Stimulated activated CD8-positive, alpha-beta memory T cell treated with anti-CD3 and anti-CD28 coated beads, Interleukin-12 subunit alpha, Interleukin-12 subunit beta, amount 100 ng/mL, for 24 hours (primary cell): ENCODE results near the gene SLC1A4.
A peak's percentile ranks its signal among the peaks of the same experiment; 100 is the strongest.
"Not testable (repeated sequence)": the region's sequence is repeated elsewhere in the genome, so short reads cannot be mapped to it uniquely, and the experiment has no call there.

Source experiments
- DNase-seq: peaks from one replicate; pipeline ENCODE4 v3.0.0-alpha.2; 2020; ENCODE audit errors: extremely low read depth

Gene SLC1A4

DNA sequence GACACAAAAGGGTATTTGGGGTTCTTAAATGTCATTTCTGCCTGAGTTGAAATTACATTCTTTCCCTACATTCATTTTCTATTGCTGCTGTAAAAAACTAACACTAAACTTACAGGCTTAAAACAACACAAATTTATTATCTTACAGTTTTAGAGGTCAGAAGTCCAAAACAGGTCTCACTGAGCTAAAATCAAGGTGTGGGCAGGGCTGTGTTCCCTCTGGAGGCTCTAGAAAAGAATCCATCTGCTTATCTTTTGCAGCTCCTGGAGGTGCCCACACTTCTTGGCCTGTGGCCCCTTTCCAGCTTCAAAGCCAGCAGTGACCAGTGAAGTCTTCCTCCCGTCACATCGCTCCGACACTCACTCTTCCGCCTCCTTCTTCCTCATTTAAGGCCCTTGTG, 23.2 kb upstream of the SLC1A4 start:
- DNase-seq = no peak

DNA sequence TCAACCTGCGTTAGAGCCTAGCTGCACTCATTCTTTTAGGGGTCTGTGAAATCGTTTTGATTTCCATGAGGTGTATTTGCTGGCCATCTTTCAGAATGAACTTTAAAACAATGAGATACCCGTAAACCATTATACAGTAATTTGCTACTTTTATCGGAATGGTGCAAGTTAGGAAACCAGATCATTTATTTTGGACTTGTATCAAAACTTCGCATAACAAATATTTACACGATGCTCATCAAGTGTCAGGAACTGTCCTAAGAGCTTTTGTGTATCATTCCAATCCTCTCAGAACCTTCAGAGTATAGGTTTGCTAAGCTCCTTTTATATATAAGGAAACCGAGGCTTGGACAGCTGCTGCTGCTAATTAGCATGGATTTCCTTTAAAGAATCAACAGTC, 22.4 kb upstream of the SLC1A4 start:
- no peak for DNase-seq

DNA sequence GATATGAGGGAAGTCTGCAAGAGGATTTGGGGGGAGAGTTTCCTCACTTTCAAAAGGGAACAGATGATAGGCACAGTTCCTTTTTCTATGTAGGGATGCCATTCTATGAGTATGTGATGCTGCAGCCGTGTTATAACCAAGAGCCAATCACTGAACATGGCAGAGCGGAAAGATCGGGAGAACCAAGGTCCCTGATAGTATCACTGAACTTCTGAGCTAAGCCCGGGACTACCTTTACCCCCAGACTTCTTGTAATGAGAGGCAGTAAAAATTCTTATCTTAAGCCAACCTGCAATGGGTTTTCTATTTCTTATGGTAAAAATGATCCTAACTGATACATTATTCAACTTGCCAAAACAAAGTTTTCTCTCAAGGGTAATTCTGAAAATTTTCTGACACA, 21.6 kb upstream of the SLC1A4 start:
- no peak for DNase-seq

DNA sequence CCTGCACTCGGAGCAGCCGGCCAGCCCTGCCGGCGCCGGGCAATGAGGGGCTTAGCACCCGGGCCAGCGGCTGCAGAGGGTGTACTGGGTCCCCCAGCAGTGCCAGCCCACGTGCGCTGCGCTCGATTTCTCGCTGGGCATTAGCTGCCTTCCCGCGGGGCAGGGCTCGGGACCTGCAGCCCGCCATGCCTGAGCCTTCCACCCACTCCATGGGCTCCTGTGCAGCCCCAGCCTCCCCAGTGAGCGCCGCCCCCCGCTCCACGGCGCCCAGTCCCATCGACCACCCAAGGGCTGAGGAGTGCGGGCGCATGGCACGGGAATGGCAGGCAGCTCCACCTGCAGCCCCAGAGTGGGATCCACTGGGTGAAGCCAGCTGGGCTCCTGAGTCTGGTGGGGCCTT, 20.1 kb upstream of the SLC1A4 start:
- not testable (repeated sequence) for DNase-seq

DNA sequence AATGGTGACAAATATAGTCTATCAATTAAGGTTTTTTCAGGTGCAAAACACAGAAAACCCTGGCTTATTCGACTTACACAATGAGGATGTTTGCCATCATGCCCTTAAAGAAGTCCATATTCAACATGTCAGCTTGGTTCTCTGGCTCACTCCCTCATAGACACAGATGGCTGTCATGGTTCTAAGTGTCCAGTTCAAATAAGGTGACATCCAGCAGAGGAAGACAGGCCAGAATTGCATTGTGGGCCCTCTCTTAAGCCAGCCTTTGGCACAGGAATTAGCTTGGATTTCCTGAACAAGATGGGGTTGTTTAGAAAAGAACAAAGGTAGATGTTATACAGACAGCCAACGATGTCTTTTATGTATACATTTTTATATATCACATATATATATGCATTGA, 18.7 kb upstream of the SLC1A4 start:
- no peak for DNase-seq

DNA sequence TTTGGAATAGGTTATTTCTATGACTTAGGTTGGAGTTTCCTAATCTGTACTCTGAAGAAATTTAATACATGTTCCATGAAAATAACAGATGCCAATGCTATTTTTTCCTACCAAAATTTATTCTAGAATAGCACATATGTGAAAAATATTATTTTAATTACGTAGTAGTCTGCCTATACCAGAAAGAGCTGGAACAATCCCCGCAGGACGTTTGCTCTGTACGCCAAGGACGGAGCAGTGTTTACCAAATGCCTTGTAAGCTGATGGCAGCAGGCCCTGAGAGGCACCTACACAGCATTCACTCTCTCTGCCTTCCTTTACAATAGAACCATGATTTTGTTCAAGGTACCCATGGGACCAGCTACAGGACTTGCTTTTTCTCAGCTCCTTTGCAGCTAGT, 16.8 kb upstream of the SLC1A4 start:
- DNase-seq = no peak

DNA sequence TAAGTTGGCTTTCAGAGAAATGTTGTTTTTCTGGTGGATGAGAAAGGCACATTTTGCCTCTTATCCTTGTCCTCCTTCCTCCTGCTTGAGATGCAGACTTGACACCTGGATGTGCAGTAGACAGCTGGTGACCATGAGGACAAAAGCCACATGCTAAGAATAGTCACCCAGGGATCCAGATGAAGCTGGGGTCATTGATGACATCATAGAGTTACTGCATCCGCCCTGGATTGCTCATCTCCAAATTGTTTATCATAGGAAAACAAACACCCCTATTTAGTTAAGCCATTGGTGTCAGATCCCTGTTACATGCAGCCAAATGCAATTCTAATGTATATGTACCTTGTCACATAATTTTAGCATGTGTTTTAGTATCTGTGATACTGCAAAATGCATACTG, 16.3 kb upstream of the SLC1A4 start:
- no peak for DNase-seq

DNA sequence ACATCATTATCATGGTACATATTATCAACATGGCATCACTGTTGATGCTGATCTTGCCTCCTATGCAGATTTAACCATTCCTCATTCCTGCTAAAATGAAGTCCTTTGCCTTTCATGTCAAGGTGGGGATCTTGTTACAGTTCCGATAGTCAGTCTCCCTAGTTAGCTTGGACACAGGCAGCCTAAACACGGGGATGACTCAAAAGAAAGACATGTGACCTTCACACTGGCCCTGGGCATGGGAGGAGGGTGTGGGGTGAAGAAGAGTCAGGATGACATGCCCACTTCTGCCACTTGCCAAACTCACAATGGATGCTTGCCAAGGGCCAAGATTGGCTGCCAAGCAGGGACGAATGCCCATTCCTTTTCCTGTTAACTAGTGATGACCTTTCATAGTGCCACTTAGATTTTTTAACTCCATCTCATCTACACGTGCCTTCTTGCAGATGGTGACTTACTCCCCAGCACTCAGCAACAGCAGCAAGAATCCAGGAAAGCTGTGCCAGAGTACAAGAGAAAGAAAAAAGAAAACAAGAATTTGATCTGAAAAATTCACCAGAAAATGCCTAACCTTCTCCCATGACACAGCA, 13.9 kb upstream of the SLC1A4 start:
- no peak for DNase-seq

DNA sequence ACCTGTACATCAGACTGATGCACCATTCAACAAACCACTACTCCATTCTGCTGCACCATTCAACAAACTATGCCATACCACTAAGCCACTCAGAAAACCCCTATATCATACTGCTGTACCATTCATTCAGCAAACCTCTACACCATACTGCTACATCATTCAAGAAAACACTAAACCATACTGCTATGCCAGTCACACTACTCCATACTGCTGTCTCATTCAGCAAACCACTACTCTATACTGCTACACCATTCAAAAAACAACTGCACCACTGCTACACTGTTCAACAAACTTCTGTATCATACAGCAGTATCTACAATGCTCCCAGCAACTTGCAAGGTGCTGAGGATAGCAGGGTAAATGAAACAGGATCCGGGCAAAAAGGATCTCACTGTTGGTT, 12.9 kb upstream of the SLC1A4 start:
- DNase-seq = no peak

DNA sequence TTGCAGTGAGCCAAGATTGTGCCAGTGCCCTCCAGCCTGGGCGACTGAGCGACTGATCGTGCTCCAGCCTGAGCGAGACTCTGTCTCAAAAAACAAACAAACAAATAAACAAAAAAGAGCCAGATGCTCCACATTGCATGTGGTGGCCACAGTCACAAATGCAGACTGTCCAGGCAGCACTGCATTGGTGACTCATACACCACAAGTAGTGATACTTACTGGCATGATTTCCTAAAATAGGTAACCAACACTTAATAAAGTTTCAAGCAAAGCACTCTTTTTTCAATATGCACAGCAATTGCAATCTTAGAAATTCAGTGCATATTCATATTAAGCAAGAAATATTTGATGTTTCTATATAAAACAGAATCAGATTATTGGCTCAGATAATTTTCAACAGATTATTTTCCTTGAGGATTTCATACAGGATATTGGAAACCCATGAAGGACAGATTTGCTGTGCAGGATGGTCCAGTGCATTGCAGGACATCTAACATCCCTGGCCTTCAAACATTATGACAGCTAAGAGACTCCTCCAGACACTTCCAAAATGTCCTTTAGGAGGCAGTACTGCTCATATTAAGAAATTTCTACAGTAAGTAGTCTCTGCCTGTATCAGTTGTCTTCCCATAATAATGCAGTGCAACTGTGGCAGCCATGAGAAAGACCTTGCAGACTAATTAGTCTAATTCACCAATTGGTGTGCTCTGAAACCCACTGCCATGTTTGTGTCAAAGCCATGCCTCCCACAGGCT, 10.5 kb upstream of the SLC1A4 start:
- DNase-seq = no peak

DNA sequence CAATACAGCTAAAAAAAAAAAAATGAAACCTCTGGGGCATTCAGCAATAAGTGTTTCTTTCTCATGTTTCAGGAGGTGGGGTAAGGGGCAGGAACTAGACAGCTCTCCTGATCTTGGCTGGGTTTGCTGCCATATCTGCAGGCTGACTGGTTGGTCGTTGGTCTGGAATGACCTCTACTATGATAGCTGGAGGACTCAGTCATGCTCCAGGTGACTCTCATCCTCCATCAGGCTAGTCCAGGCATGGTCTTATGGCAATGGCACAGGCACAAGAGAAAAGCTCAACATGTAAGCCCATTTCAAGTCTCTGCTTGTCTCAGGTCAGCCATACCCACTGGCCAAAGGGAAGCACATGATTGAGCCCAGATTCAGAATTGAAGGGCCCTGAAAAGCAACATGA, 9.5 kb upstream of the SLC1A4 start:
- no peak for DNase-seq

DNA sequence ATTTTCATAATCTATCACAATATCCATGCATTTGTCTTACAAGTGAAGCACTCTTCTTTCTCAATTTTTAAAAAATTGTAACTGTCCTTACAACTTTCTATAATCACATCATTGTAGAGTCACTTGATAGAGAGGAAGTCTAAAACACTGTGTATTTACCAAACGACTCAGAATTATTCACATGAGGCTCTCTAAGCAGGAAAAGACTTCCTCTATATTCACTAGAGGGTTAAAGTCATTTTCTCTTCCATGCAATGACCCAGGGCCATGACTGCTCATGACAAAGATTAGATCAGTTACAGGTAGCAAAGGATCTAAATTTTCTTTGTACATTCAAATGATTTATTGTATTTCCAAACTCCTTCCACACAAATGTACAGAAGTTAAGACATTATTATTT, 9.0 kb upstream of the SLC1A4 start:
- DNase-seq = no peak

DNA sequence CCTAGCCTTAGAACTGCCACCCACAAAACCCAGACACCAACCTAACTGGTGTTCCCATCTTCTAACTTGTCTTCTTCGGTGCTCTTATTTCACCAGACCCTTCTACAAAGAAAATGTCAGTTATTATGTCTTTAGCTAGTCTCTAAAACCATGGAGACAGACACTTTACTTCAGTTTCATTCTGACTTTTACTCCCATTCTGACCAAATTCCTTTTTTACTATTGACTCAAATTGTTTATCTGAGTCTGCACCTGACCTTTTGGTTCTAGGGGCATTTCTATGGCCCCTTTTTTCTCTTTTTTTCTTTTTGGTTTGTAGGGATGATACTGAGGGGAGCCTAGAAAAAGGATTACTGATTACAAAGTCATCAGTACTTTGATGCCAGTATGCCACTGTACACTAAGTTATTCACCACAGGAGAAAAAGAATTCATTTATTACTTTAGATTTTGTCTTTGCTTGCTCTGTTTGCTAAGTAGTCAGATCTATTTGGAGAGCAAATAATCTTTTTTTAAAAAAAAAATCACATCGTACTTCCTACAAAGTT, 6.8 kb upstream of the SLC1A4 start:
- no peak for DNase-seq

DNA sequence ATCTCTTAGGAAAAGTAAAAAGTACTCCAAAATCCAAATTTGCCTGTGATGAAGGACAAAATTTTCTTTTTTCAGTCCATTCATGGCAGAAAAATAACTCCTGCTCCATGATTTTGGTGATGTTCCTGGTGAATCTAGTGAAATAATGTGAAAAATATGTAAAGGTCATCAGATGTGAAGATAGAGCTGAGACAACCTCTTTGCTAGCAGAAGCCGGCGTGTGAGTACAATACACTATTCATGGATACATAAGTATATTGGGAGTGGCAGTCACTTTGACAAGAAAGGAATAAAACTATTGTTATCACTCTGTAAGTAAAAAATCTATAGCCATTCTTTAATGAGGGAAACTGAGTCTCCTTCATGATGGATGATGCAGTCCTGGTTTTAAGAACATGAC, 6.3 kb upstream of the SLC1A4 start:
- DNase-seq = no peak

DNA sequence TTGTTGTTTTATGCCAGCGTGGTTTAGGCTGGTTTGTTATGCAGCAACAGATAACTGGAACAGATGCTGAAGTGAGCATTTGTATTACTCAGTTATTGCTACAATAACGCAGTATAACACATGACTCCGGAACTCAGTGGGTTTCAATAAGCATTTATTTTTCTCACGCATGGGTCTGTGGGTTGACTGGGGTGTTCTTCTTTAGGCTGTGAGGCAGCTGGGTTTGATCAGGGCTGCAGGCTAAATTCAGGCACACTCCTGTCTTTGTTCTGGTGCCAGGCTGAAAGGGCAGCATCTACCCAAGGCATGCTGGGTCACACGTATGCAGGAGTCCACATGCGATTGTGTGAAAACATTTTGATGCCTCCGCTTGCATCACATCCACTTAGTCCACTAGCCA, 3.8 kb upstream of the SLC1A4 start:
- no peak for DNase-seq

DNA sequence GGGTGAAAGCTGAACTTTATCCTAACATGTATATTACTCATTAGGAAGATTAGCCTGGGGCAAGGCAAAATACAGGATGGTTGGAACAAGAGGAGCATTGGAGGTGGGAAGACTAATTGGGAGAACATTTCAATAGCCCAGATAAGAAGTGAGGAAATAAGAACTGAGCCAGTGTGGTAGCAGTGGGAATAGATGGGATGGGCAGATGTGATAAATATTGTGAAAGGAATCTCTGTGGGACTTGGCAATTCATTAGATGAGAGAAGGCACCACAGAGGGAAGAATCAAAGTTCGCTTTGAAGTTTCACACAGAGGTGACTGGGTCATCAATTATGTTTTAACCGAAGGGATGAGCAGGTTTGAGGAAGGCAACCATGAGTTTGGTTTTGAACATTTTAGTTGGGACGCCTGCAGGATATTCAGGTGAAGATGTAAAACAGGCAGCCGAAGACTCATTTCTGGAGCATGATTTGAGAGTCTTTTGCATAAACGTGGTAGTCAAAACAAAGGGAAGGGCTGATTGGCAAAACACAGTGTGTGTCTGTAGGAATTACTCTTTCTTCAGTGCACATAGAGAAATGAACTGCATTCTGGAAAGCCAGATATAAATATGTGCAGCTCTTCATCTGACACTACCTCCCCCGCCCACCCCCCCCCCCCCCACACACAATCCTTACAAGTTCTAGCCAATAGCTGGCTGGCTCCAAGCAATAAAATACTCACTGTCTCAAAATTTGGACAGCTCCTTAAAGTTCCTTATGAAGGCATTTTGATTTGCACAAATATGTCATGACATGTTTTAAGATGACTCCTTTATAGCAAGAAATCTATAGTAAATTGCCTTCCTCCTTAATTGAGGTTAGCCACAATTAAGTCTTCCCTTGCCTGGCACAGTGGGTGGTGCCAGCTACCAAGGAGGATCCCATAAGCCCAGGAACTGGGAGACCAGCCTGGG, 1.9 kb upstream of the SLC1A4 start:
- DNase-seq = no peak

DNA sequence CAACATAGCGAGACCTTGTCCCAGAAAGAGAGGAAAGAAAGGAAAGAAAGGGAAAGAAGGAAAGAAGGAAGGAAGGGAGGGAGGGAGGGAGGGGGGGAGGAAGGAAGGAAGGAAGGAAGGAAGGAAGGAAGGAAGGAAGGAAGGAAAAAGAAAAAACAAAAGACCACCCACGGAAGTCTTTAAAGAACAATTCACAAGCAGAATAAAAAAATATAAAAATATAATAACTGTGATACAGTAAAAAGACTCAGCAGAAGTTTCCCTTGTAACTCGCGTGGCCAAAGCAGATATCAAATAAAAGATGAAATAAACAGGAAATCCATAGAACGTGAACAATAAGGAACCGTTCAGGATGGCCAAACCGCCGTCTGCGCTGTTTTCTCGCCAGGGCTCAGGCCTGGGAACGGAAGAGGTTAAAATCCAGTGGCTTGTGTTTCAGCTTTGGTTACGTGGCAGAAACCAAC, 1.2 kb upstream of the SLC1A4 start:
- no peak for DNase-seq

DNA sequence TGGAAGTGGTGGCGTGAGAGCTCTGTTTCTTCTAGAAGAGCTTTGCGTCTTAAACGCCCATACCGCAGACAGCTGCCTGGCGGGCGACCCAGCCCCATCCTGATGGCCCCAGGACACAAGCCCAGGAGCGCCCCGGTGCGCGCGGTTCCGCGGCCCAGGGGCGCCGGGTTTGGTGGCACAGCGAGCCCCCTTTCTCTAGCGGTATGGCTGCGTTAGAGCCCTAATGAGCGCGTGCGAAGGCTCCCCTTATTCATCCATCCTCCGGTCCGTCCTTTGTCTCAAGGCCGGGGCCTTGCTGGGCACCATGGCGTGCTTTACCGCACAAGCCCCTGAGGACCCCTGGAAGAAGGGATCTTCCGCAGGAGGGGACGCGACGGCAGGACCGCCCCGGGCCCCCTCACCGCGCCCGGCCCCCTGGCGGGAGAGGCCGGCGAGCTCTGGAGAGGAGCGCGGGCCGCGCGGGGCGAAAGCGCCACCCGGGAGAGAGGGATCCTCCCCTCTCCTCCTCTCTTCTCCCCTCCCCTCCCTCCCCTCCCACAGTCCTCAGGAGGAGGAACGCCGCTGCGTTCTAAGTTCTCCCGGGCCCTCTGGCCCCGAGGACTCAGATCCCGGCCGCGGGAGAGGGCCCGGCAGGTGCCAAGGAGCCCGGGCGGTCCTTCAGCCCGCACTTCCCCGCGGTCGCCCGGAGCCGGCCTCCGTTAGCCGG, 626 bp upstream of the SLC1A4 start:
- DNase-seq = peak; percentile 10

DNA sequence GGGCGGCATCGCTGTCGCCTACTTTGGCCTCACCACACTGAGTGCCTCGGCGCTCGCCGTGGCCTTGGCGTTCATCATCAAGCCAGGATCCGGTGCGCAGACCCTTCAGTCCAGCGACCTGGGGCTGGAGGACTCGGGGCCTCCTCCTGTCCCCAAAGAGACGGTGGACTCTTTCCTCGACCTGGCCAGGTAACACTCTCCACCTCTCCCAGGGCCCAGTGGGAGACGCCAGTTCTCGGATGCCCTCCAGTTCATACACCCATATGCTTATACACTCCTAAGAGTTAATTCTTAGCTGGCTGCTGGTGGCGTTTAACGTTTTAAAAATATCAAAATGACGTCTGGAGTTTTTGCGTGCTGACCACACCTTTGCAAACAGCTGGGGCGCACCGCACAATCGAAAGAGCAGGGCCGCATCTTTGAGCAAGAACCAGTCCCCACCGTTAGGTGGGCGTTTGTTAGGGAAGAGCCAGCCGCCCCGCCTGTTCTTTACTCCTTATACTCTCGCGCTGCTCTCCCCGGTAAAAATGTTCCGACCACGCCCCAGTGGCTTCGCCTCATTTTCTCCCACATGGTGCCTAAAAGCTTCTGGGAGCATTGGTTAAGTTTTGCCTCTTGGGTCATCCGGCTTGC, 899 bp downstream of the SLC1A4 start:
- DNase-seq = no peak

DNA sequence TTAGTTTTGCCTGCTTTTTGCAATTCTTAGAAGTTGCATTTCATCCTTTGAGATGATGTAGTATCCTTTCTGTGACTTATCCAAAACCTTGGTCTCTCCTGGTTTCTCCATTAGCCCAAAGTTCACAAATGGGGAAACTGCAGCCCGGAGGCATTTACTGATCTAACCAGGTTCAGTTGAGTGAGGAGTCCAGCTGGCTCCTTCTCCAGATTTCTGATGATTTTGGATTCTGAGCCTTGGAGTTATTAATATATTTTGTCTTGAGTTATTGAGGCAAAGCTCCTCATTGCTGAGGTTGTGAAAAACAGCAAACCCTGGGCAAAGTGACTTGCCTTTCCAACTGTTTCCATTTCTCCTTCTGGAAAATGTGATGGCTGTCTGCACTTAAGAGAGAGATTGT, 1.7 kb downstream of the SLC1A4 start:
- DNase-seq = no peak

DNA sequence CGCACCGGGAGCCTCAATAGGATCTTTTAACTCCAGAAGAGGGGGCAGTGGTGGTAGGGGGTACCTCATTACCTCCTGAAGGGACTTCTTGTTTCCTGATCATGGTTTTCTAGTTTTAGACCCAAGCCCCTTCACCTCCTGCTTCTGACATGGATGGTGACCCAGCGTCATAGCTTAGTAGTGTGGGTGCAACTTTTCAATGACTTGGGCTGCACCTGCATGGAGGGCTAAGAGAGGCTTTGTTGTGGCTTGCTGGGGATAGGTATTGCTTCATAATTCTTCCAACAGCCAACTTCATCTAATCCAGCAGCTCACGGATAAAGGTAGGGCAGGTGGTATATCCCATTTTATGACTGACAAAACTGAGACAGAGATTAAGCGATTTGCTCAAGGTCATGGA, 3.0 kb downstream of the SLC1A4 start:
- no peak for DNase-seq
